ENCODE results near the gene CDK15.
"Not testable (repeated sequence)": the region's sequence is repeated elsewhere in the genome, so short reads cannot be mapped to it uniquely, and the experiment has no call there.

CDK15 gene

GRCh38 chr2:201806442-201807170, at the start of gene CDK15:
Gene CDK15, plus strand, starts transcription at chr2:201806537. Its CDS starts 128 bp downstream, at chr2:201806665.
- H3K36me3 ChIP-seq (ENCODE audit: control insufficient read depth, insufficient read depth, low read length), result no peaks in the 10 kb centered on the region
- H3K4me1 ChIP-seq (ENCODE audit: control insufficient read depth, insufficient read depth, low read length), result no peaks in the 10 kb centered on the region
- no peak within 1 kb of the TSS for H3K4me3 ChIP-seq (ENCODE audit: low read length)
- no peak within 1 kb of the TSS for H3K9ac ChIP-seq (ENCODE audit: low read length)
- no peaks in the 10 kb centered on the region for H3K27me3 ChIP-seq (ENCODE audit: control insufficient read depth, insufficient read depth, low read length)
- H3K27ac ChIP-seq (ENCODE audit: low read depth, low read length), result peak within 1 kb of the TSS; percentile 15

- H3K36me3 ChIP-seq (ENCODE audit: control insufficient read depth, insufficient read depth, low read length), result peaks cover 12% of the 10 kb centered on the region
- no peak overlapping the region for H3K9ac ChIP-seq (ENCODE audit: low read length)
- H3K4me3 ChIP-seq (ENCODE audit: low read length), result no peak overlapping the region
- no peaks in the 10 kb centered on the region for H3K27me3 ChIP-seq (ENCODE audit: control insufficient read depth, insufficient read depth, low read length)
- H3K27ac ChIP-seq (ENCODE audit: low read depth, low read length), result no peak overlapping the region
- no peaks in the 10 kb centered on the region for H3K4me1 ChIP-seq (ENCODE audit: control insufficient read depth, insufficient read depth, low read length)
Observed at GRCh38 chr2:201758234-201758633, 48.1 kb upstream of the CDK15 start.

GRCh38 chr2:201758873-201759272, 47.5 kb upstream of the CDK15 start:
- H3K27ac ChIP-seq (ENCODE audit: low read depth, low read length), result no peak overlapping the region
- no peak overlapping the region for H3K4me3 ChIP-seq (ENCODE audit: low read length)
- H3K9ac ChIP-seq (ENCODE audit: low read length), result no peak overlapping the region
- H3K36me3 ChIP-seq (ENCODE audit: control insufficient read depth, insufficient read depth, low read length), result peaks cover 12% of the 10 kb centered on the region
- no peaks in the 10 kb centered on the region for H3K27me3 ChIP-seq (ENCODE audit: control insufficient read depth, insufficient read depth, low read length)
- no peaks in the 10 kb centered on the region for H3K4me1 ChIP-seq (ENCODE audit: control insufficient read depth, insufficient read depth, low read length)

GRCh38 chr2:201759567-201759966, 46.8 kb upstream of the CDK15 start:
- Histone ChIP-seq H3K27me3 (ENCODE audit: control insufficient read depth, insufficient read depth, low read length) (no peaks in the 10 kb centered on the region), H3K27ac (ENCODE audit: low read depth, low read length) (no peak overlapping the region), H3K36me3 (ENCODE audit: control insufficient read depth, insufficient read depth, low read length) (peaks cover 12% of the 10 kb centered on the region), H3K4me3 (ENCODE audit: low read length) (no peak overlapping the region), H3K4me1 (ENCODE audit: control insufficient read depth, insufficient read depth, low read length) (no peaks in the 10 kb centered on the region), H3K9ac (ENCODE audit: low read length) (no peak overlapping the region)

GRCh38 chr2:201761101-201761500, 45.2 kb upstream of the CDK15 start:
- no peaks in the 10 kb centered on the region for H3K4me1 ChIP-seq (ENCODE audit: control insufficient read depth, insufficient read depth, low read length)
- H3K36me3 ChIP-seq (ENCODE audit: control insufficient read depth, insufficient read depth, low read length), result peaks cover 12% of the 10 kb centered on the region
- H3K9ac ChIP-seq (ENCODE audit: low read length), result no peak overlapping the region
- no peak overlapping the region for H3K27ac ChIP-seq (ENCODE audit: low read depth, low read length)
- H3K4me3 ChIP-seq (ENCODE audit: low read length), result no peak overlapping the region
- no peaks in the 10 kb centered on the region for H3K27me3 ChIP-seq (ENCODE audit: control insufficient read depth, insufficient read depth, low read length)

- not testable (repeated sequence) for H3K9ac ChIP-seq (ENCODE audit: low read length); H3K27ac ChIP-seq (ENCODE audit: low read depth, low read length); H3K27me3 ChIP-seq (ENCODE audit: control insufficient read depth, insufficient read depth, low read length); H3K4me3 ChIP-seq (ENCODE audit: low read length); H3K4me1 ChIP-seq (ENCODE audit: control insufficient read depth, insufficient read depth, low read length)
- peaks cover 12% of the 10 kb centered on the region for H3K36me3 ChIP-seq (ENCODE audit: control insufficient read depth, insufficient read depth, low read length)
Observed at GRCh38 chr2:201764469-201764868, 41.9 kb upstream of the CDK15 start.

- peaks cover 11% of the 10 kb centered on the region for H3K36me3 ChIP-seq (ENCODE audit: control insufficient read depth, insufficient read depth, low read length)
- no peak overlapping the region for H3K27ac ChIP-seq (ENCODE audit: low read depth, low read length)
- H3K27me3 ChIP-seq (ENCODE audit: control insufficient read depth, insufficient read depth, low read length), result no peaks in the 10 kb centered on the region
- no peak overlapping the region for H3K9ac ChIP-seq (ENCODE audit: low read length)
- no peak overlapping the region for H3K4me3 ChIP-seq (ENCODE audit: low read length)
- H3K4me1 ChIP-seq (ENCODE audit: control insufficient read depth, insufficient read depth, low read length), result peaks cover 5% of the 10 kb centered on the region
Observed at GRCh38 chr2:201765799-201766198, 40.5 kb upstream of the CDK15 start.

GRCh38 chr2:201768918-201769317, 37.4 kb upstream of the CDK15 start:
- no peaks in the 10 kb centered on the region for H3K36me3 ChIP-seq (ENCODE audit: control insufficient read depth, insufficient read depth, low read length)
- H3K4me1 ChIP-seq (ENCODE audit: control insufficient read depth, insufficient read depth, low read length), result peaks cover 5% of the 10 kb centered on the region
- no peak overlapping the region for H3K4me3 ChIP-seq (ENCODE audit: low read length)
- no peak overlapping the region for H3K9ac ChIP-seq (ENCODE audit: low read length)
- no peaks in the 10 kb centered on the region for H3K27me3 ChIP-seq (ENCODE audit: control insufficient read depth, insufficient read depth, low read length)
- no peak overlapping the region for H3K27ac ChIP-seq (ENCODE audit: low read depth, low read length)

GRCh38 chr2:201769666-201770373, 36.5 kb upstream of the CDK15 start:
- no peaks in the 10 kb centered on the region for H3K36me3 ChIP-seq (ENCODE audit: control insufficient read depth, insufficient read depth, low read length)
- H3K4me3 ChIP-seq (ENCODE audit: low read length), result no peak overlapping the region
- H3K4me1 ChIP-seq (ENCODE audit: control insufficient read depth, insufficient read depth, low read length), result peaks cover 5% of the 10 kb centered on the region
- no peaks in the 10 kb centered on the region for H3K27me3 ChIP-seq (ENCODE audit: control insufficient read depth, insufficient read depth, low read length)
- H3K9ac ChIP-seq (ENCODE audit: low read length), result no peak overlapping the region
- H3K27ac ChIP-seq (ENCODE audit: low read depth, low read length), result no peak overlapping the region

GRCh38 chr2:201773990-201774389, 32.3 kb upstream of the CDK15 start:
- Histone ChIP-seq H3K4me3 (ENCODE audit: low read length) (no peak overlapping the region), H3K27ac (ENCODE audit: low read depth, low read length) (no peak overlapping the region), H3K36me3 (ENCODE audit: control insufficient read depth, insufficient read depth, low read length) (no peaks in the 10 kb centered on the region), H3K9ac (ENCODE audit: low read length) (no peak overlapping the region), H3K27me3 (ENCODE audit: control insufficient read depth, insufficient read depth, low read length) (no peaks in the 10 kb centered on the region), H3K4me1 (ENCODE audit: control insufficient read depth, insufficient read depth, low read length) (peaks cover under 1% of the 10 kb centered on the region)

GRCh38 chr2:201774546-201774945, 31.8 kb upstream of the CDK15 start:
- H3K4me1 ChIP-seq (ENCODE audit: control insufficient read depth, insufficient read depth, low read length), result no peaks in the 10 kb centered on the region
- no peaks in the 10 kb centered on the region for H3K27me3 ChIP-seq (ENCODE audit: control insufficient read depth, insufficient read depth, low read length)
- H3K36me3 ChIP-seq (ENCODE audit: control insufficient read depth, insufficient read depth, low read length), result no peaks in the 10 kb centered on the region
- H3K27ac ChIP-seq (ENCODE audit: low read depth, low read length), result no peak overlapping the region
- no peak overlapping the region for H3K4me3 ChIP-seq (ENCODE audit: low read length)
- no peak overlapping the region for H3K9ac ChIP-seq (ENCODE audit: low read length)

GRCh38 chr2:201775326-201775725, 31.0 kb upstream of the CDK15 start:
- Histone ChIP-seq H3K27me3 (ENCODE audit: control insufficient read depth, insufficient read depth, low read length) (no peaks in the 10 kb centered on the region), H3K4me1 (ENCODE audit: control insufficient read depth, insufficient read depth, low read length) (no peaks in the 10 kb centered on the region), H3K4me3 (ENCODE audit: low read length) (no peak overlapping the region), H3K27ac (ENCODE audit: low read depth, low read length) (no peak overlapping the region), H3K9ac (ENCODE audit: low read length) (no peak overlapping the region), H3K36me3 (ENCODE audit: control insufficient read depth, insufficient read depth, low read length) (no peaks in the 10 kb centered on the region)

- Histone ChIP-seq H3K9ac (ENCODE audit: low read length) (no peak overlapping the region), H3K27me3 (ENCODE audit: control insufficient read depth, insufficient read depth, low read length) (no peaks in the 10 kb centered on the region), H3K36me3 (ENCODE audit: control insufficient read depth, insufficient read depth, low read length) (no peaks in the 10 kb centered on the region), H3K4me1 (ENCODE audit: control insufficient read depth, insufficient read depth, low read length) (peaks cover 3% of the 10 kb centered on the region), H3K4me3 (ENCODE audit: low read length) (no peak overlapping the region), H3K27ac (ENCODE audit: low read depth, low read length) (no peak overlapping the region)
Observed at GRCh38 chr2:201777043-201777442, 29.3 kb upstream of the CDK15 start.

Measured in rectal smooth muscle tissue (tissue), 1 donor.